Heart right ventricle (tissue), 16 donors: ENCODE data around the gene PRR14L. TPM values are rescaled to one million over a fixed set of nuclear protein-coding genes. Genes with fewer than 3 reads are reported as not detected.
"Not testable (repeated sequence)": the region's sequence is repeated elsewhere in the genome, so short reads cannot be mapped to it uniquely, and the experiment has no call there.

Experiments
- ATAC-seq, 8 donors: fragments of 200-7000 bp; cut with Tn5 transposase; one replicate each; pipeline ENCODE4 v1.9.1; 2020; ENCODE audit warnings: mild to moderate bottlenecking in 8 of 8, moderate library complexity in 8 of 8, moderate number of reproducible peaks in 1 of 8
- DNase-seq, 2 donors: peaks; one replicate each; pipeline ENCODE4 v3.0.0-alpha.2; 2020
- H3K27ac ChIP-seq, 10 donors: fragments of 200-600 bp; sonication (generic) in 2 of 10; one replicate each; pipeline versions ENCODE4 v1.5.0 to v1.8.0; 2020 to 2022; ENCODE audit warnings: mild to moderate bottlenecking in 3 of 10
- H3K27me3 ChIP-seq, 7 donors: fragments of 200-600 bp; one replicate each; pipeline ENCODE4 v1.8.0; 2021 to 2022; ENCODE audit warnings: mild to moderate bottlenecking in 2 of 7
- H3K36me3 ChIP-seq, 9 donors: fragments of 200-600 bp; sonication (generic) in 1 of 9; one replicate each; pipeline versions ENCODE4 v1.5.0 to v1.8.0; 2020 to 2022; ENCODE audit warnings: mild to moderate bottlenecking in 2 of 9
- H3K4me1 ChIP-seq, 9 donors: fragments of 200-600 bp; sonication (generic) in 1 of 9; one replicate each; pipeline versions ENCODE4 v1.5.0 to v1.8.0; 2020 to 2022; ENCODE audit warnings: mild to moderate bottlenecking in 4 of 9
- H3K4me3 ChIP-seq, 10 donors: fragments of 200-600 bp; sonication (generic) in 2 of 10; one replicate each; pipeline versions ENCODE4 v1.5.0 to v1.8.0; 2020 to 2022; ENCODE audit warnings: mild to moderate bottlenecking in 7 of 10, moderate library complexity in 2 of 10
- H3K9me3 ChIP-seq, 11 donors: fragments of 200-600 bp in 10 of 11; sonication (generic) in 2 of 11; one replicate each; pipeline versions ENCODE4 v1.5.0 to v1.8.0; 2013 to 2022; ENCODE audit warnings: mild to moderate bottlenecking in 2 of 11, control low read depth in 1 of 11, moderate library complexity in 1 of 11
- WGBS, 2 donors: extraction: QIAGEN DNeasy Blood & Tissue Kit; methylation state at CpG; one replicate each; pipeline ENCODE4 v1.1.7; 2013; ENCODE audit warnings: inconsistent platforms in 1 of 2; 5-methylcytosine and 5-hydroxymethylcytosine counted together
- intact Hi-C, 10 donors: fragments of 100-400 bp; cut with DNase I; formaldehyde crosslinking; loops; one replicate each; pipeline versions ENCODE4 v1.11.1 to v1.14.2; 2022
- polyA plus RNA-seq, 2 donors: library from polyadenylated mRNA; stranded (reverse); fragments of 200-250 nt; gene quantifications; one replicate each; pipeline ENCODE4 v1.2.3, GENCODE V29; 2013
- total RNA-seq, 10 donors: library from RNA; stranded (reverse); fragmentation: NEBNext Ultra II Directional in 3 of 10; extraction: Animal tissue kit (Norgen Biotek cat#: 25700) in 3 of 10; gene quantifications; one replicate each; pipeline versions ENCODE4 v1.2.1 to v1.2.4, GENCODE V29; 2021 to 2023
- TF ChIP-seq, protein P1 (sequence below), 9 donors: fragments of 200-600 bp; sonication (generic) in 2 of 9; IDR thresholded peaks; one replicate each; pipeline versions ENCODE4 v1.5.0 to v1.8.0; 2021 to 2022; ENCODE audit warnings: antibody characterized with exemption in 9 of 9, mild to moderate bottlenecking in 5 of 9, moderate library complexity in 1 of 9
- donor health status: Arrhythmogenic right ventricular cardiomyopathy.
- donor health status: ischemic (EF 13 %, LVEDD 7.1; RV severe dilation, severe dysfunction).
- donor health status: healthy with polysubstance abuse.
- donor health status: DM: no; HTN: yes; CAD: no.
- donor health status: DM: no; HTN: no; CAD: no.
- donor health status: ischemic (EF 25% LVEDD 6.9; RV normal size, moderate dysfunction).
- donor health status: ischemic (EF 25% LVEDD 5.7; RV mildly dilated, moderate dysfunction).
- donor health status: healthy.
- donor health status: DM: yes; HTN: yes; CAD: no.
- donor health status: Ischemic cardiomyopathy.
- donor health status: ischemic (EF 35%, LVEDD 5.7; RV mildly dilated, moderate dysfunction).
- donor health status: nonischemic (EF 11% LVEDD 7.7; RV severe dilation, severe dysfunction).
- donor health status: DM: yes; HTN: yes; CAD: no.
- donor health status: PGD.
- donor health status: ischemic (EF 29% LVEDD 5.4; RV normal size, mild dysfunction).
- donor health status: nonischemic (EF 23%, LVEDD 6.1; RV moderate dilation, normal function).

Gene PRR14L
- total and polyA plus RNA-seq, 12 donors: 4.0 to 19.6 (median 17.0) TPM

DNA sequence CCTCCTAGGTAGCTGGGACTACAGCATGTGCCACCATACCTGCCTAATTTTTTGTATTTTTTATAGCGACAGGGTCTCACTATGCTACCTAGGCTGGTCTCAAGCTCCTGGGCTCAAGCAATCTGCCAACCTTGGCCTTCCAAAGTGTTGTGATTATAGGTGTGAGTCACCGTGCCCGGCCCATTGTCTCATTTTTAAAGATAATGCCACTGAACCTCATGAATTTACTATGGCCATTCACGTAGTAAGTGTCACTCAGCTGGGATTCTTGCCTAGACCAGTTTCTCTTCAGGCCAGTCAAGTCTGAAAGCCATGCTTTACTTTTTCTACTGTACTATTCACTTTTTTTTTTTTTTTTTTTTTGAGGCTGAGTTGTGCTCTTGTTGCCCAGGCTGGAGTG lies 26.3 kb upstream of the PRR14L start:
- Histone ChIP-seq H3K27me3 (no peaks in the 10 kb centered on the region), H3K36me3 (peaks cover 0 to 98% (median 35%) of the 10 kb centered on the region in 9 donors), H3K4me1 (peaks cover 0 to 7% (median 0%) of the 10 kb centered on the region in 9 donors), H3K9me3 (no peaks in the 10 kb centered on the region), H3K4me3 (no peak overlapping the region), H3K27ac (no peak overlapping the region)
- ATAC-seq (no peak), DNase-seq (no peak)
- TF ChIP-seq, protein P1, sequence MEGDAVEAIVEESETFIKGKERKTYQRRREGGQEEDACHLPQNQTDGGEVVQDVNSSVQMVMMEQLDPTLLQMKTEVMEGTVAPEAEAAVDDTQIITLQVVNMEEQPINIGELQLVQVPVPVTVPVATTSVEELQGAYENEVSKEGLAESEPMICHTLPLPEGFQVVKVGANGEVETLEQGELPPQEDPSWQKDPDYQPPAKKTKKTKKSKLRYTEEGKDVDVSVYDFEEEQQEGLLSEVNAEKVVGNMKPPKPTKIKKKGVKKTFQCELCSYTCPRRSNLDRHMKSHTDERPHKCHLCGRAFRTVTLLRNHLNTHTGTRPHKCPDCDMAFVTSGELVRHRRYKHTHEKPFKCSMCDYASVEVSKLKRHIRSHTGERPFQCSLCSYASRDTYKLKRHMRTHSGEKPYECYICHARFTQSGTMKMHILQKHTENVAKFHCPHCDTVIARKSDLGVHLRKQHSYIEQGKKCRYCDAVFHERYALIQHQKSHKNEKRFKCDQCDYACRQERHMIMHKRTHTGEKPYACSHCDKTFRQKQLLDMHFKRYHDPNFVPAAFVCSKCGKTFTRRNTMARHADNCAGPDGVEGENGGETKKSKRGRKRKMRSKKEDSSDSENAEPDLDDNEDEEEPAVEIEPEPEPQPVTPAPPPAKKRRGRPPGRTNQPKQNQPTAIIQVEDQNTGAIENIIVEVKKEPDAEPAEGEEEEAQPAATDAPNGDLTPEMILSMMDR (IDR thresholded peaks at IDR 0.05): no peak
- intact Hi-C loops: no loop called here
- WGBS, 2 donors: 93 to 99% methylated on average over 4 of the region's 4 CpGs

DNA sequence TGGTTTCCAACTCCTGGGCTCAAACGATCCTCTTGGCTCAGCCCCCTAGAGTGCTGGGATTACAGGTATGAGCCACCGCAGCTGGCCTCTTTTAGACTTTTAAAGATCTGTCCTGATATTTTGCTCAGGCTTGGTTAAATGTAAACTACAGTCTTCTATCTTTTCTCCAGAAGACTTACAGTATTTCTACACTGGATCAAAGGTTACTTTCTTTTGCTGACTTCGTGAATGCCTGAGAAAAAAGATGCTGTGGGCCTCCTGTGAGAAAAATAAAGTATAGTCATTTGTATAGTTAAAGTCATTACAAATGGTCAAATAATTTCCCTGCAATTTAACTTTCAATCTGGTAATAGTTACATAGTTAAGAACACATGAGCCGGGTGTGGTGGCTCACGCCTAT lies 23.5 kb upstream of the PRR14L start:
- intact Hi-C loops: no loop called here
- WGBS, 2 donors: 87 to 90% methylated on average over 5 of the region's 5 CpGs
- no peaks in the 10 kb centered on the region for H3K9me3 ChIP-seq
- H3K36me3 ChIP-seq: peaks cover 0 to 98% (median 20%) of the 10 kb centered on the region in 9 donors
- H3K4me1 ChIP-seq: peaks cover 0 to 7% (median 0%) of the 10 kb centered on the region in 9 donors
- ATAC-seq (no peak), DNase-seq (no peak)
- no peak overlapping the region for H3K4me3 ChIP-seq
- no peaks in the 10 kb centered on the region for H3K27me3 ChIP-seq
- TF ChIP-seq, protein P1 (IDR thresholded peaks at IDR 0.05): no peak
- no peak overlapping the region for H3K27ac ChIP-seq

- ATAC-seq: no peak
- H3K27me3 ChIP-seq: no peaks in the 10 kb centered on the region
- no peaks in the 10 kb centered on the region for H3K9me3 ChIP-seq
- H3K36me3 ChIP-seq: peaks cover 0 to 98% (median 52%) of the 10 kb centered on the region in 9 donors
- no peaks in the 10 kb centered on the region for H3K4me1 ChIP-seq
- no peak overlapping the region for H3K27ac ChIP-seq
- DNase-seq: no peak
- 97 to 98% methylated on average over 4 of the region's 4 CpGs for WGBS, 2 donors
- H3K4me3 ChIP-seq: no peak overlapping the region
- intact Hi-C loops: no loop called here
- TF ChIP-seq, protein P1 (IDR thresholded peaks at IDR 0.05): no peak
Observed at GRCh38 chr22:31768422-31769059, 18.6 kb upstream of the PRR14L start.

DNA sequence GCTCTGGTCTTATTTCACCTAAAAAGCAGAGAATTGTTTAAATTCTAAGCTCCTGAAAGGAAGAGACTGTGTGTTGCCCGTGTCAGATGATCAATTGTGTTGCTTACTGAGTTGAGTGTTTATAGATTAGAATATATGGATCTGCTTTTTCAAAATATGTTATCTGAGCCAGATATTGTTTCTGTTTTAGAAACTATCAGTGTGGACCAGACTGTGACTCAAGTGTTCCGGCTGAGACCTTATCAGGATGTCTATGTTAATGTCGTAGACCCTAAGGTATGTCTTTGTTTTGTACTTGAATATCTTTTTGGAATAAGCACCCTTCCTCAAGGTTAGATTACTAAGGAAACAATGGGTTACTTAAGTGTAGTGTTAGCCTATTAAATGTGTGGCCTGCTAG lies 14.9 kb upstream of the PRR14L start:
- intact Hi-C loops: no loop called here
- ATAC-seq: no peak
- Histone ChIP-seq H3K9me3 (no peaks in the 10 kb centered on the region), H3K4me3 (no peak overlapping the region), H3K4me1 (no peaks in the 10 kb centered on the region), H3K27ac (no peak overlapping the region), H3K36me3 (peaks cover 0 to 100% (median 50%) of the 10 kb centered on the region in 9 donors), H3K27me3 (no peaks in the 10 kb centered on the region)
- WGBS, 2 donors: 90 to 94% methylated on average over 3 of the region's 3 CpGs
- DNase-seq: no peak
- TF ChIP-seq, protein P1 (IDR thresholded peaks at IDR 0.05): no peak

- not testable (repeated sequence) for H3K27me3 ChIP-seq, DNase-seq, H3K4me3 ChIP-seq, H3K27ac ChIP-seq, ATAC-seq, H3K9me3 ChIP-seq
- Histone ChIP-seq H3K36me3 (peaks cover 0 to 68% (median 5%) of the 10 kb centered on the region in 9 donors), H3K4me1 (peaks cover 3 to 26% (median 12%) of the 10 kb centered on the region in 9 donors)
- intact Hi-C loops: loop anchor here in 1 of 10 donors (10.0 kb wide), 1 partner anchor 94 kb away; the partner anchor contains the start of gene PISD
- 90 to 91% methylated on average over 5 of the region's 5 CpGs for WGBS, 2 donors
Observed at GRCh38 chr22:31758860-31759259, 8.9 kb upstream of the PRR14L start.
